H1 (cell line): ENCODE data around the gene POLN. TPM values are rescaled to one million over a fixed set of nuclear protein-coding genes. Genes with fewer than 3 reads are reported as not detected.

ENCODE experiments used
- CTCF ChIA-PET: fragments of 300-600 bp; sonication (Branson Sonifier 250); formaldehyde crosslinking; loops from one replicate; lab custom pipeline; 2021; ENCODE audit not compliant: partially characterized antibody; lab: Charles Lee
- POLR2A ChIA-PET: fragments of 300-600 bp; sonication (Branson Sonifier 250); formaldehyde crosslinking; loops from one replicate; lab custom pipeline; 2021; ENCODE audit warnings: inconsistent platforms; ENCODE audit not compliant: partially characterized antibody; lab: Charles Lee
- DNase-seq, 2 experiments: peaks; one replicate each; pipeline versions ENCODE4 v3.0.0 to v3.0.0-alpha.2; 2010 to 2022; ENCODE audit warnings: low spot score in 2 of 2, low read depth in 1 of 2, mixed read lengths in 1 of 2
- FAIRE-seq: peaks from 2 replicates; lab custom pipeline; 2011; peaks lifted over from hg19 to GRCh38; lab: Jason Lieb, UNC
- H2AFZ ChIP-seq: 2 replicates; pipeline ENCODE4 v1.8.1; 2012; ENCODE audit warnings: low read length, inconsistent platforms
- H2AK5ac ChIP-seq: 2 replicates; pipeline ENCODE4 v1.6.1; 2013; ENCODE audit warnings: low read depth, low read length
- H2BK120ac ChIP-seq: replicated peaks from 2 replicates; pipeline ENCODE3; 2013; ENCODE audit warnings: low read depth, low read length, inconsistent platforms
- H2BK12ac ChIP-seq: 2 replicates; pipeline ENCODE4 v1.6.1; 2013; ENCODE audit warnings: low read depth, low read length
- H2BK15ac ChIP-seq: 2 replicates; pipeline ENCODE4 v1.6.1; 2013; ENCODE audit warnings: low read length
- H2BK20ac ChIP-seq: 2 replicates; pipeline ENCODE4 v1.6.1; 2013; ENCODE audit warnings: low read length
- H2BK5ac ChIP-seq: 2 replicates; pipeline ENCODE4 v1.6.1; 2013; ENCODE audit warnings: low read depth, low read length
- H3K14ac ChIP-seq: 2 replicates; pipeline ENCODE4 v1.6.1; 2013; ENCODE audit warnings: inconsistent platforms; ENCODE audit not compliant: insufficient read length
- H3K18ac ChIP-seq: 2 replicates; pipeline ENCODE4 v1.6.1; 2013; ENCODE audit warnings: low read length; ENCODE audit errors: extremely low read depth
- H3K23ac ChIP-seq: 2 replicates; pipeline ENCODE4 v1.6.1; 2013; ENCODE audit warnings: inconsistent platforms; ENCODE audit not compliant: insufficient read length
- H3K23me2 ChIP-seq: 2 replicates; pipeline ENCODE4 v1.6.1; 2013; ENCODE audit warnings: low read depth, low read length
- H3K27ac ChIP-seq: 2 replicates; pipeline ENCODE4 v1.6.1; 2011; ENCODE audit warnings: low read depth, low read length, inconsistent platforms
- H3K27me3 ChIP-seq, 4 experiments: replicated peaks in 1 of 4; 1 replicate in 1 of 4; 2 replicates in 3 of 4; pipeline versions ENCODE4 v1.6.1 to v1.8.1; 2011 to 2013; ENCODE audit warnings: low read length in 3 of 4, mild to moderate bottlenecking in 3 of 4, inconsistent platforms in 2 of 4, mixed read lengths in 2 of 4, moderate library complexity in 1 of 4; ENCODE audit not compliant: control insufficient read depth in 3 of 4, insufficient read depth in 3 of 4; ENCODE audit errors: extremely low read depth in 1 of 4
- H3K36me3 ChIP-seq, 4 experiments: 2 replicates each; pipeline versions ENCODE4 v1.6.1 to v1.8.1; 2011 to 2013; ENCODE audit warnings: mild to moderate bottlenecking in 4 of 4, low read length in 3 of 4, moderate library complexity in 2 of 4, control low read depth in 1 of 4, inconsistent platforms in 1 of 4; ENCODE audit not compliant: insufficient read depth in 4 of 4, control insufficient read depth in 2 of 4
- H3K4ac ChIP-seq: replicated peaks from 2 replicates; pipeline ENCODE3; 2013; ENCODE audit warnings: low read length, low read depth, mixed read lengths, inconsistent platforms; ENCODE audit not compliant: insufficient read length
- H3K4me1 ChIP-seq, 4 experiments: replicated peaks in 1 of 4; 1 replicate in 1 of 4; 2 replicates in 3 of 4; pipeline versions ENCODE4 v1.6.1 to v1.8.1; 2011 to 2013; ENCODE audit warnings: low read length in 3 of 4, inconsistent platforms in 2 of 4, mixed read lengths in 1 of 4; ENCODE audit not compliant: insufficient read depth in 4 of 4, control insufficient read depth in 3 of 4
- H3K4me2 ChIP-seq, 2 experiments: 2 replicates each; pipeline versions ENCODE4 v1.6.1 to v1.8.1; 2011 to 2013; ENCODE audit warnings: low read depth in 2 of 2, low read length in 2 of 2, control low read depth in 1 of 2, inconsistent platforms in 1 of 2, mild to moderate bottlenecking in 1 of 2; ENCODE audit not compliant: insufficient read depth in 1 of 2
- H3K4me3 ChIP-seq, 4 experiments: fragments of 200-600, 300-600 bp in 1 of 4; sonication (generic), shearing (Covaris generic), sonication (Bioruptor Twin) in 1 of 4; 2 replicates each; pipeline versions ENCODE4 v1.5.1 to v1.8.1; 2011 to 2016; ENCODE audit warnings: low read length in 4 of 4, low read depth in 3 of 4, control low read depth in 2 of 4, inconsistent platforms in 2 of 4, mild to moderate bottlenecking in 2 of 4, mixed read lengths in 1 of 4, moderate library complexity in 1 of 4; ENCODE audit not compliant: insufficient read depth in 2 of 4; ENCODE audit errors: extremely low read depth in 1 of 4
- H3K56ac ChIP-seq: replicated peaks from 2 replicates; pipeline ENCODE3; 2013; ENCODE audit warnings: low read depth, mild to moderate bottlenecking, mixed read lengths, low read length, inconsistent platforms; ENCODE audit not compliant: insufficient read length
- H3K79me1 ChIP-seq: 2 replicates; pipeline ENCODE4 v1.6.1; 2013; ENCODE audit warnings: low read depth, low read length, control low read depth
- H3K79me2 ChIP-seq, 2 experiments: 2 replicates each; pipeline versions ENCODE4 v1.6.1 to v1.8.1; 2012 to 2013; ENCODE audit warnings: low read length in 2 of 2, mild to moderate bottlenecking in 2 of 2, inconsistent platforms in 1 of 2; ENCODE audit not compliant: insufficient read depth in 2 of 2, control insufficient read depth in 1 of 2
- H3K9ac ChIP-seq, 4 experiments: replicated peaks in 1 of 4; 1 replicate in 1 of 4; 2 replicates in 3 of 4; pipeline versions ENCODE4 v1.6.1 to v1.8.1; 2011 to 2013; ENCODE audit warnings: low read depth in 3 of 4, low read length in 3 of 4, control low read depth in 2 of 4, mild to moderate bottlenecking in 2 of 4, moderate library complexity in 2 of 4, inconsistent platforms in 1 of 4; ENCODE audit errors: extremely low read depth in 1 of 4
- H3K9me3 ChIP-seq, 2 experiments: 2 replicates each; pipeline versions ENCODE4 v1.6.1 to v1.8.1; 2012 to 2013; ENCODE audit warnings: mild to moderate bottlenecking in 2 of 2, moderate library complexity in 2 of 2, control low read depth in 1 of 2, inconsistent platforms in 1 of 2, low read depth in 1 of 2, low read length in 1 of 2, mixed read lengths in 1 of 2; ENCODE audit not compliant: insufficient read depth in 2 of 2
- H4K20me1 ChIP-seq, 2 experiments: replicated peaks in 1 of 2; 2 replicates each; pipeline versions ENCODE3 to v1.8.1; 2011 to 2013; ENCODE audit warnings: inconsistent platforms in 2 of 2, low read length in 2 of 2, mild to moderate bottlenecking in 1 of 2; ENCODE audit not compliant: insufficient read depth in 2 of 2, control insufficient read depth in 1 of 2
- H4K5ac ChIP-seq: 2 replicates; pipeline ENCODE4 v1.6.1; 2013; ENCODE audit warnings: low read length, low read depth, mixed read lengths, inconsistent platforms; ENCODE audit not compliant: insufficient read length
- H4K8ac ChIP-seq: 2 replicates; pipeline ENCODE4 v1.8.0; 2013; ENCODE audit warnings: mild to moderate bottlenecking, moderate library complexity, low read length, inconsistent platforms; ENCODE audit not compliant: insufficient read depth; ENCODE audit errors: extremely low read depth
- H4K91ac ChIP-seq: replicated peaks from 2 replicates; pipeline ENCODE3; 2013; ENCODE audit warnings: low read length, mixed read lengths, inconsistent platforms; ENCODE audit not compliant: insufficient read length
- CHD1 ChIP-seq: IDR thresholded peaks from 2 replicates; pipeline ENCODE4 v1.6.1; 2012; ENCODE audit warnings: low read depth, low read length, improper control_type of control experiment
- CTBP2 ChIP-seq: IDR thresholded peaks from 2 replicates; pipeline ENCODE4 v1.7.0; 2011; ENCODE audit warnings: borderline replicate concordance, mild to moderate bottlenecking, moderate library complexity, mixed read lengths, low read length; ENCODE audit not compliant: insufficient read depth, insufficient read length
- HDAC2 ChIP-seq, 2 experiments: fragments of 300-600 bp in 1 of 2; sonication (generic) in 1 of 2; IDR thresholded peaks; 2 replicates each; pipeline ENCODE4 v1.6.1; 2011 to 2012; ENCODE audit warnings: low read depth in 2 of 2, low read length in 2 of 2, mild to moderate bottlenecking in 2 of 2, moderate library complexity in 2 of 2, borderline replicate concordance in 1 of 2, inconsistent platforms in 1 of 2
- MAX ChIP-seq: IDR thresholded peaks from 2 replicates; pipeline ENCODE4 v1.6.1; 2012; ENCODE audit warnings: inconsistent platforms
- POLR2AphosphoS5 ChIP-seq: IDR thresholded peaks from 2 replicates; pipeline ENCODE4 v1.6.1; 2011; ENCODE audit warnings: low read depth, low read length
- RBBP5 ChIP-seq: IDR thresholded peaks from 2 replicates; pipeline ENCODE4 v1.7.1; 2012; ENCODE audit warnings: low read depth, mild to moderate bottlenecking, inconsistent platforms, low read length, moderate library complexity, borderline replicate concordance
- SIRT6 ChIP-seq: IDR thresholded peaks from one replicate; pipeline ENCODE4 v1.7.1; 2012; ENCODE audit warnings: low read length, inconsistent platforms
- SUZ12 ChIP-seq: fragments of 200-600 bp; sonication (generic); IDR thresholded peaks from 2 replicates; pipeline ENCODE4 v1.6.1; 2012; ENCODE audit warnings: mild to moderate bottlenecking, inconsistent platforms, low read length, moderate library complexity, mixed read lengths
- ZNF274 ChIP-seq: IDR thresholded peaks from 2 replicates; pipeline ENCODE4 v1.7.0; 2012; ENCODE audit warnings: low read length, borderline replicate concordance; ENCODE audit errors: extremely low read depth
- WGBS, 2 experiments: shearing (Covaris generic) in 1 of 2; methylation state at CpG; one replicate each; pipeline versions ENCODE4 v1.1.6 to v1.1.7; 2013 to 2015; ENCODE audit warnings: low lambda C conversion rate in 2 of 2, mixed read lengths in 2 of 2, inconsistent platforms in 1 of 2, low coverage in 1 of 2, missing lambda C conversion rate in 1 of 2; ENCODE audit not compliant: insufficient replicate concordance in 2 of 2, insufficient coverage in 1 of 2, insufficient read length in 1 of 2; ENCODE audit errors: extremely low coverage in 1 of 2, missing lambda C conversion rate in 1 of 2; 5-methylcytosine and 5-hydroxymethylcytosine counted together
- polyA plus RNA-seq, 7 experiments: library from polyadenylated mRNA; depleted of rRNA in 3 of 7; stranded (reverse) in 5 of 7; unstranded in 2 of 7; fragments of >200 nt in 5 of 7; fragments of 200-250 nt in 2 of 7; gene quantifications; 1 replicate in 5 of 7; 2 replicates in 1 of 7; 4 replicates in 1 of 7; pipeline versions ENCODE4 v1.2.1 to v1.2.3, GENCODE V29; 2011 to 2013; ENCODE audit warnings: missing spikeins in 2 of 7, mixed read lengths in 2 of 7
- total RNA-seq: library from RNA; stranded (reverse); fragmentation: NEBNext Ultra II Directional; extraction: Animal tissue kit (Norgen Biotek cat#: 25700); gene quantifications from 2 replicates; pipeline ENCODE4 v1.2.1, GENCODE V29; 2021

Gene POLN
- total and polyA plus RNA-seq, 2 of the 8 experiments (the other 6 are each of a cell fraction or from before 2014, with no cell fraction given) = 0.98 to 1.5 TPM

- Histone ChIP-seq H3K79me2 (peaks cover 0 to 7% of the 10 kb centered on the region in 2 experiments; a peak in 3 of 4 replicates), H3K56ac (no peak overlapping the region), H4K20me1 (peaks cover 0 to 4% of the 10 kb centered on the region in 2 experiments), H4K91ac (no peak overlapping the region), H3K4me2 (no peak overlapping the region), H3K27me3 (no peaks in the 10 kb centered on the region), H2AK5ac (no peak overlapping the region), H4K8ac (no peak overlapping the region), H3K14ac (no peak overlapping the region), H2AFZ (no peak overlapping the region), H2BK5ac (no peak overlapping the region), H3K79me1 (no peaks in the 10 kb centered on the region; the same call in 1 of the 2 replicates), H3K27ac (no peak overlapping the region), H3K9ac (no peak overlapping the region), H2BK12ac (no peak overlapping the region), H3K9me3 (no peaks in the 10 kb centered on the region; a peak in 1 of 4 replicates), H4K5ac (no peak overlapping the region), H3K18ac (no peak overlapping the region), H2BK20ac (no peak overlapping the region), H3K36me3 (peaks cover 0 to 5% (median 2%) of the 10 kb centered on the region in 4 experiments; a peak in 2 of 8 replicates), H3K23ac (no peak overlapping the region), H2BK15ac (no peak overlapping the region), H3K4me3 (no peak overlapping the region), H2BK120ac (no peak overlapping the region), H3K4me1 (no peaks in the 10 kb centered on the region), H3K4ac (no peak overlapping the region), H3K23me2 (no peaks in the 10 kb centered on the region)
- FAIRE-seq = no peak
- ChIA-PET POLR2A (interaction anchor here (1.0 to 1.3 kb wide), 2 partner anchors 15 to 178 kb away, joined by 3 read pairs; no protein-coding TSS in a partner anchor), CTCF (interaction anchor here (1.8 to 2.5 kb wide), 2 partner anchors 10 to 26 kb away, joined by 7 to 8 read pairs; no protein-coding TSS in a partner anchor)
- TF ChIP-seq CTBP2 = no peak
- no peak for TF ChIP-seq POLR2AphosphoS5
- no peak for TF ChIP-seq ZNF274
- TF ChIP-seq CHD1 = no peak
- TF ChIP-seq HDAC2 (IDR thresholded peaks at IDR 0.05; ENCODE audit: borderline replicate concordance in 1 of 2, low read depth in 2 of 2, low read length in 2 of 2) = no peak
- TF ChIP-seq MAX = no peak
- TF ChIP-seq SUZ12 = no peak
- TF ChIP-seq SIRT6 = no peak
- no peak for TF ChIP-seq RBBP5
- 92% methylated on average over 7 of the region's 7 CpGs; no CpG with 5 or more reads in 1 of the 2 experiments for whole genome bisulfite sequencing, 2 experiments
- DNase-seq = no peak
These were observed 3.9 kb upstream of the POLN start for GRCh38 chr4:2245787-2246275.
